Keratinocyte (primary cell): ENCODE measurements around the gene ALDOB.

ENCODE experiments used
- EZH2 ChIP-seq: IDR thresholded peaks from one replicate; pipeline ENCODE4 v1.6.1; 2012; ENCODE audit warnings: inconsistent platforms, mild to moderate bottlenecking, low read length, moderate library complexity
- TF ChIP-seq, protein P1 (sequence below), 3 experiments: IDR thresholded peaks in 1 of 3; conservative IDR thresholded peaks in 1 of 3; optimal IDR thresholded peaks in 1 of 3; 2 replicates in 2 of 3; 3 replicates in 1 of 3; pipeline versions ENCODE3 to v1.5.1; 2011; ENCODE audit warnings: low read length in 3 of 3, mild to moderate bottlenecking in 3 of 3, moderate library complexity in 2 of 3, control low read depth in 1 of 3, inconsistent platforms in 1 of 3; ENCODE audit not compliant: insufficient read depth in 2 of 3; ENCODE audit errors: extremely low read depth in 1 of 3

DNA sequence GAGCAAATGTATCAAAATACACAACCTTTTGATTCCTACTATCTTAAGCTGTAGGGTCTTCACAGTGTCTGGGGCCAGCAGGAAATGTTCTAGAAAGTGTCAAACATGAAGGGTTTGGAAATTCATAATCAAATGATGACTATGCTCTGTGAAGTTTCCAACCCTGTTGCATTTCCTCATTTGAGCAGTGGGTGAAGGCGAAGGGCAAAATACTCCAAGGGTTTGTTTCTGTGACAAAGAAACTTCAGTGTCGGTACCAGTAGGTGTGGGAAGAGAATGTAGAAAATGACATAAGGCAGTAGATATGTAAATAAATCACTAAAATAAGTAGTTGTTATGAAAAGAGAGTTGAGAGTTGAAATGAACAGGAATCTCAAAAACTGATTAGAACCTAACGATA lies 576 bp downstream of the ALDOB start:
- TF ChIP-seq, protein P1, sequence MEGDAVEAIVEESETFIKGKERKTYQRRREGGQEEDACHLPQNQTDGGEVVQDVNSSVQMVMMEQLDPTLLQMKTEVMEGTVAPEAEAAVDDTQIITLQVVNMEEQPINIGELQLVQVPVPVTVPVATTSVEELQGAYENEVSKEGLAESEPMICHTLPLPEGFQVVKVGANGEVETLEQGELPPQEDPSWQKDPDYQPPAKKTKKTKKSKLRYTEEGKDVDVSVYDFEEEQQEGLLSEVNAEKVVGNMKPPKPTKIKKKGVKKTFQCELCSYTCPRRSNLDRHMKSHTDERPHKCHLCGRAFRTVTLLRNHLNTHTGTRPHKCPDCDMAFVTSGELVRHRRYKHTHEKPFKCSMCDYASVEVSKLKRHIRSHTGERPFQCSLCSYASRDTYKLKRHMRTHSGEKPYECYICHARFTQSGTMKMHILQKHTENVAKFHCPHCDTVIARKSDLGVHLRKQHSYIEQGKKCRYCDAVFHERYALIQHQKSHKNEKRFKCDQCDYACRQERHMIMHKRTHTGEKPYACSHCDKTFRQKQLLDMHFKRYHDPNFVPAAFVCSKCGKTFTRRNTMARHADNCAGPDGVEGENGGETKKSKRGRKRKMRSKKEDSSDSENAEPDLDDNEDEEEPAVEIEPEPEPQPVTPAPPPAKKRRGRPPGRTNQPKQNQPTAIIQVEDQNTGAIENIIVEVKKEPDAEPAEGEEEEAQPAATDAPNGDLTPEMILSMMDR (optimal IDR thresholded peaks at IDR 0.05 in 1 of 3, IDR thresholded peaks at IDR 0.05 in 1 of 3, conservative IDR thresholded peaks at IDR 0.05 in 1 of 3; ENCODE audit: extremely low read depth in 1 of 3, insufficient read depth in 2 of 3, low read length in 3 of 3): no peak
- no peak for TF ChIP-seq EZH2
